HG02870 (cell line): ENCODE data around the gene POU6F2.
"Not testable (repeated sequence)": the region's sequence is repeated elsewhere in the genome, so short reads cannot be mapped to it uniquely, and the experiment has no call there.

Source experiments
- ATAC-seq: cut with Tn5 transposase; IDR thresholded peaks from one replicate; pipeline ENCODE4 v1.9.1; 2021; ENCODE audit warnings: mild to moderate bottlenecking, moderate library complexity; ENCODE audit not compliant: unreplicated experiment

POU6F2 gene

DNA sequence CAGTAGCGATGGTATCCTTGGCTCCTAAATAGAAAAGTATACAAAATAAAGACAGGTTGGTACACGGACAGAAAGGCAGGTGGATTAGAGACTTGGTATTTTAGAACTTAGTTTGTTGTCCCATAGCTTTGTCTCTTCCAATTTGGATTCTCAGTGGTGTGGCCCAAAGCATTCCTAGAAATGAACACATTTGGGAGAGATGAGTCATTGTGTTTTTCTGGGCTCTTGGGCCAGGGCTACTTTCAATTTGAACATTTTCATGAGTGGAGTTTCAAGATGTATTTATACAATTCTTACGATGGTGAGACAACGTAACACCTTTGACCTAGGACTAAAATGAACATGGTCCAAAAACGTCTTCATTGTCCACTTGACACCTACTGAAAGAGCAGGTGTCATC, 363.4 kb downstream of the POU6F2 start:
- ATAC-seq: no peak

DNA sequence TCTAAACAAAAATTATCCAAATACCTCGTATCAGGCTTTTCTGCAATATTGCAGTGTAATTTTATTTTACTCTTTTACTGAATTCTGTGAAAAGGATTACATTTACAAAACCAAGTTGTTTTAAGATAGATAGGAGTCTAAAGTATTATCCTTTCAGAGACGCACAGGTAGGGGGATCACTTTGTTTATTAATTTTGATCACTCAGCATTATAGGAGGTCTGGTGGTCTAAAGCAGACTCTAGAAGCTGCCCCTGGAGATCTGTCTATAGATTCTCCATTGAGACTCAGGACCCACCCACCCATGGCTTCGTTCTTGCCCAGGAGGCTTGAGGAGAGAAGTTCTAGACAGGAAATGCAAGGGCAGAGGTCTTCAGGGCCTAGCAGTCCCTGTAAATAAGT, 365.1 kb downstream of the POU6F2 start:
- ATAC-seq: no peak

DNA sequence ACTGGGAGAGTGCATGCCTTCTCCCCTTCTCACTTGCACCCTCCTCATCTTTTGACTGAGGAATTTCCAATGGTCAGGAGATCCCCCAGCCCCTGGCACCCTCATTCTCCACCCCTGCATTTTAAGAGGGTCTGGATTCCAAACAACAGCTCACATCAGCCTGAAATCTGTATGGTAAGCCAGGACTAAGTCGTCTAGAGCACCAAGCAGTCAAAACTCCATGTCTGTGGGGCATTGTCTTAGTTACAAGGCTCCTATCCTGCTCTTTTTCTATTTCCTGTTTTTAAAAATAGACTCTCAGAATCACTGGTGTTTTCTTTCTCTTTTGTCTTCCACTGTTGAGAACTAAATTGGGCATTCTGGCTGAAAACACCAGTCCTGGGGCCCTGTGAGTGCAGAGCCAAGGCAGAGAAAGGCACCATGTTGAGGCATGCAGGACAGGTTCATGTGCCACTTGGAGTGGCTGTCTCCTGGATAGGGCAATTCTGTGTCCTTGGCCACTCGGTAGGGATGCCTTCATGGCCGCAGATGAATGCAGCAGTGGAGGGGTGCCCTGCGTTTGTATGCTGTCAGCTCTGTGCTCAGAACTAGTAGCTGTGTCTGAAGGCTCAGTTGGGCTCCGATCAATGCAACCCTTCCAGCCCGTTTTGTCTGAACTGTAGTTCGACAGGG, 371.9 kb downstream of the POU6F2 start:
- ATAC-seq: no peak

DNA sequence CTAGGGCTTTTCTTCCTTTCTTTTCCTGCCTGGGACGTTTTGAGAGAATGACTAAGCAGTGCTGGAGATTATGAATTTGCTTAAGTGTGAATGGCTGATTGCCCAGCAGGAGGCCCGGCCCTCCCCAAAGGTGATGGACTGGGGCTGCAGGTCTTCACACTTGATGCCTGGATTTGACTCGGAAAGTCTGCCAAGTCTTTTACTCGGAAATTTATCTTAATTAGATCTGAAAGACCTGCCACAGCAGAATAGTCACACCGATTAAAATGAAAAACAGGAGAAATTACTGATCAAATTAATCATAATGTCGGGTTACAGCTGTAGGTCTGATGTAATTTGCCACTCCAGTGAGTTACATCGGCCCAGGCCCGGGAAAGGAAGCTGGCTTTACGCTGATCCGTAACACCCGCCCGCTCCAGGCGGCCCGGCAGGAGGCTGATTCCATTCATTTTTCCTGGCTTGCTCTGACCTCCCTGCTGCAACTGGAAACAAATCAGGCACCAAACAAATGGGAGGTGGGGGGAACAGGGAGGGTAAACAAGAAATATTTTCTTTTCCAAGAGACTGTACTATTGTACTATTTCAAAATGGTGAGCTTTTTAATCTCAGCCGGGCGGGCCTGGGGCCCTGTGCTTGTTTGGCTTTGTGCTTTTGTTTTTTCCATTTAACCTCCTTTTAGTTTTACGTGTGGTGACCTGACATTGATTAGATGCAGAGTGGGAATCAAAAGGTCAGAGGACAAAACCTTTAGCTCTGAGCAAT, 376.1 kb downstream of the POU6F2 start:
- ATAC-seq: no peak

DNA sequence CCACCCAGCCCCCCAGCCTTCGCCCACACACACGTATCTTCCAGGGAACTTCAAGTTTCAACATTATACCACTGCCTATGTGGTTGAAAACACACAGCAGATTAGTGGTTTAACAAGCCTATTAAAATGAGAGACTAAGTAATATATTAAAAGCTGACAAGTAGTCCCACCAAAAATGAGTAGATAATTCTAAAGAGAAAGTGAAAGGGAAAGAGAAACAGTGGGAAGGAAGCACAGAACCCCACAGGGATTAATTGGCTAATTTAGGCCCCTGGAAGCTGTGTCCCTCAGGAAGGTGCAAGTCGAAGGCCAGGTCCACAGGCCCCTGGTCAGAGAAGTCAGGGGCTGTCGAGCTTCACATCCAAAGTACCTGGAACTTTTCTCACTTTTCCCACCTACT, 378.0 kb downstream of the POU6F2 start:
- no peak for ATAC-seq

DNA sequence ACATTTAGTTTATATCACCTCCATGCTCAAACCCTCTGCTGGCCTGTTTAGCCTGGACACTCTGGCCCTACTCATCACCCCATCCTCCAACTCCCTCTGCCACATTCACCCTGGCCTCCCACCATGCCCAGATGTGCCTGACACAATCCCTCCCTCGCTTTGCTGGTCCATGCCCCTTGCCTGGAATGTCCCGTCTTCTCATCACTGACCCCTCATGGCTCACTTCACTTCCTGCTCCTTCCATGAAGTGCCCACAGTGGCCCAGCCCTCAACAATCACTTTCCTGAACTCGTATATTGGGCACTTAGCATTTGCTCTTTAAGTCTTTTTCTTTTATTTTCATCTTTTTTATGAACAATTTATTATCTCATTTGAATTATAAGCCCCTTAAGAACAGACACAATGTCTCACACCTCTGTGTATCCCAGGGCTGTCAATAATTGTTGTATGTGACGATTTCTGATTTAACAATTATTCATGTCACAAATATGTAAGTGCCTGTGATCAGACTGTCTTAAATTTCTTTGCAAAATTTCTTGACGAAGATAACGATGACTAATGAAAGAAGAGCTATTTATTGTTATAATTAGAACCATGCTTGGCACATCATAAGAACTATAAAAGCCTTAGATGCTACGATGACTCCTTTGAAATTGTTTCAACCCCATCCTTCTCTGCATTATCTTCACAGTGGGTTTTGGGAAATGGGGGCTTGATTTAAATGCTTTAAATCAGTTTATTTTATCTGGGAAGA, 378.6 kb downstream of the POU6F2 start:
- ATAC-seq: no peak

DNA sequence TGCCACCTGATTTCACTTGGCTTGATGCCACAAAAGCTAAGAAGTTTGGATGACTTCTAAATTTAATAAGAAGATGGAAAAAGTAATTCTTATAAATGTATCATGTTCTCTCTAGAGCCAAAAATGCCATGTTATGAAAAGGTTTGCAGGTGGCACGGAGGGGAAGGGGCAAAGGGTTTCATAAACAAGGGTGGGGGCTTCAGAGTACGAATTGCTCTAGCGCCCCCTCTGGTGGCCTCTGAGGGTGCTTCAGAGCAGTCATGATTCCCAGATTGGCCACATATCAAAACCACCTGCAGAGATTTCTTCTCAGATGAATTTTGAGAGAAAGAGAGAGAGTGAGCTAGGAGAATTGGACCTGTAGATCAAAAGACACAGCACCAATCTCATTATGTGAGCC, 379.9 kb downstream of the POU6F2 start:
- ATAC-seq: no peak

DNA sequence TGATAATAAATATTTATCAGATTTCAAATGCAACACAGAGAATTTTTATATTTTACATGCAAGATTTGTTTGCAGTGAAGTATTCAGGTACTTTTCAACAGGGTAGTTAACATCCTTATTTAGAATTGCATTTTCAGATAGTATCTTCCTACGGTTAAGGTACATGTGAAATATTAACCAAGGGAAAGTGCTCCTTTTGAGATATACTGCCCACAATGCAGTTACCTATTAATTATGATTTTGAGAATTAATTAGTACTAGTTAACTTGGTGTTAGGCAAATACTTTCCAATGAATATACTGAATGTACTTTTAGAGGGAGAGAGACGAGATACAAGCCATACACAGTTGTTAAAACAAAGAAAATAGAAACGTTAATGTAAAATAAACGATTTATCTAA, 382.3 kb downstream of the POU6F2 start:
- ATAC-seq: no peak

DNA sequence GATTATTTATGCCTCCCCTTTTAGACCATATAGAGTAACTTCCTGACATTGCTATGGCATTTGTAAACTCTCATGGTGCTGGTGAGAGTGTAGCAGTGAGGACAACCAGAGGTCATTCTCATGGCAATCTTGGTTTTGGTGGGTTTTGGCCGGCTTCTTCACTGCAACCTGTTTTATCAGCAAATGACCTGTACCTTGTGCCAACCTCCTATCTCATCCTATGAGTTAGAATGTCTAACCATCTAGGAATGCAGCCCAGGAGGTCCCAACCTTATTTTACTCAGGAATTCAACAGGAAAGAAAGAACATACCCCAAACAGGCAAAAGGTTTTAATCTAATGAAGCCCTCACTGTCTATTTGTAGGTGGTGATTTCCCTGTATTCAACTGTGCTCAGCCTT, 383.1 kb downstream of the POU6F2 start:
- ATAC-seq: no peak

DNA sequence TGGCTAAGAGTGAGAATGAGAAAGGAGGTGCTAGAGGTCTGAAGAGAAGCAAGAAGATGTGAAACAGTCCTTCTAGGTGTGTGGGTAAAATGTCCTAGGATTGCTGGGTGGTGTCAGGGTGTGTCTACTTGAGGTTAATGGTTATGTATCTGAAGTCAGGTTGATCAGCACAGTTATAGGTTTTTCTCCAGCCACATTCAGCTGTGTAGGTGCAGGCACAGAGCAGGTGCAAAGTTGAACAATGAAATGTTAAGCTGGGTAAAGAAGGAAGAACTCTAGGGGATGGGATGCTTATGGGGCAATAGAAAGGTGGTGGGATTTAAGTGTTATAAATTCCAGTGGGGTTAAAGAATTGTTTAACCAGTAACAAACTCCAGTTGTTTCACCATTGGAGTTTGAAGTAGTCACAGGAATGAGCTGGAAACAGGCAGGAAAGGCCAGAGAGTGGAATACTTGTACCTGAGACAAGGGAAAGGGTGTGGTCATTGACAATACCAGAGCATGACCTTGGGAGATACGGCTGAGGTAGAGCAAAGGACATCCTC, 388.1 kb downstream of the POU6F2 start:
- no peak for ATAC-seq

DNA sequence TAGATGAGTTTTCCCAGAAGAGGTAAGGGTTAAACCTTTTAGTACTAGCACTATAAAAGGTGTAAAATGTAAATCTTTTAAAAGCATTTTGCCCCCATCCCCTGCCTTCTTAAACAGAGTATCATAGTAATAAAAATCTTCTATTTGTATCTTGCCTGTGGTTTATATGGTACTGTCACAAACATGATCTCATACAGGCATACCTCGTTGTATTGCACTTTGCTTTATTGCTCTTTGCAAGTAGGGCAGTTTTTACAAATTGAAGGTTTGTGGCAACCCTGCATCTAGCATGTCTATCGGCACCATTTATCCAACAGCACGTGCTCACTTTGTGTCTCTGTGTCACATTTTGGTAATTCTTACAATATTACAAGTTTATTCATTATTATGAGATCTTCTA, 389.7 kb downstream of the POU6F2 start:
- no peak for ATAC-seq

DNA sequence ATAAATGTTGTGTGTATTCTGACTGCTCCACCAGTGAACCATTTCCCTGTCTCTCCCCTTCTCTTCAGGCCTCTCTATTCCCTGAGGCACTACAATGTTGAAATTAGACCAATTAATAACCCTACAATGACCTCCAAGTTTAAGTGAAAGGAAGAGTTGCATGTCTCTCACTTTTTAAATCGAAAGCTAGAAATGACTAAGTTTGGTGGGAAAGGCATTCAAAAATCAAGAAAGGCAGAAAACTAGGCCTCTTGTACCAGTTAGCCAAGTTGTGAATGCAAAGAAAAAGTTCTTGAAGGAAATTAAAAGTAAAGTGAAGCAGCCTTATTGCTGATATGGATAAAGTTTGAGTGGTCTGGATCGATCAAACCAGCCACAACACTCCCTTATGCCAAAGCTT, 390.2 kb downstream of the POU6F2 start:
- ATAC-seq: no peak

DNA sequence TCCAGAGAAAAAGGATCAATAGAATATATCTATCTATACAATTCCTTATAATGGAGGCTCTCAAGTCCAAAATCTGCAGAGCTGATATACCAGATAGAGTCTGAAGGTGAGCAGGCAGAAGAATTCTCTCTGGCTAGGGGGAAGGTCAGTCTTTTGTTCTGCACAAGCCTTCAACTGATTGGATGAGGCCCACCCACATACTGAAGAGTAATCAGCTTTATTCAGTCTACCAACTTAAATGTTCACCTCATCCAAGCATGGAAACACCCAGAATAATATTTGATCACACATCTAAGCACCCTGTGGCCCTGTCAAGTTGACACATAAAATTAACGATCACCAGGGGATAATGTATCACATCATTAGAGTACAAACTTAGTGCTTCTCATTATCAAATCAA, 394.7 kb downstream of the POU6F2 start:
- no peak for ATAC-seq

DNA sequence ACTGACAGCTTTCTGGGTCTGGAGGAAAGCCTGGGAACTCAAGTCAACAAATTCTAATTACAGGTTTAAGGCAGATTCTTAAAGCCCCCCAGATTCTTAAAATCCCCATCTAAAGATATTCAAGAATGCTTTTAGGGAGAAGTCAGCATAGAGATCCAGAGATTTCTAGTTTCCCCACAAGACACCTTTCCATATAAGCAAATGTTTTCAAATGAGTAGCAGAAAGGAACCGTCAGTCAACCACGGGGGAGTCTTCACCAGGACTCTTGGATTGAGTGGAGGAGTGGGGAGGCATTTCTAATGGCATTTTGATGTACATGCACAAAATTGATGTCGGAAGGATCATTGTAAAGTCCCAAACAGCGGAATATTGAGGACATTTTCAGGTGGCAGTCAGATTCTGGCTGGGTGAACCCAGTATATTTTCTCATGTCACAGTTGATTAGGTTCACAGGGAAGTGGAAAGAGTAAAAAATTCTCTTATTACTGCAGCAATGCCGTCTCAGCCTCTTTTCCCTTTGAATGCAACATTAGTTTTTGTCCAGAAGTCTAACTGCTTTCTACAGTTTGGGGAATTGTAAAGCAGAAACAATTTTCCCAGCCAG, 396.8 kb downstream of the POU6F2 start:
- ATAC-seq: no peak

DNA sequence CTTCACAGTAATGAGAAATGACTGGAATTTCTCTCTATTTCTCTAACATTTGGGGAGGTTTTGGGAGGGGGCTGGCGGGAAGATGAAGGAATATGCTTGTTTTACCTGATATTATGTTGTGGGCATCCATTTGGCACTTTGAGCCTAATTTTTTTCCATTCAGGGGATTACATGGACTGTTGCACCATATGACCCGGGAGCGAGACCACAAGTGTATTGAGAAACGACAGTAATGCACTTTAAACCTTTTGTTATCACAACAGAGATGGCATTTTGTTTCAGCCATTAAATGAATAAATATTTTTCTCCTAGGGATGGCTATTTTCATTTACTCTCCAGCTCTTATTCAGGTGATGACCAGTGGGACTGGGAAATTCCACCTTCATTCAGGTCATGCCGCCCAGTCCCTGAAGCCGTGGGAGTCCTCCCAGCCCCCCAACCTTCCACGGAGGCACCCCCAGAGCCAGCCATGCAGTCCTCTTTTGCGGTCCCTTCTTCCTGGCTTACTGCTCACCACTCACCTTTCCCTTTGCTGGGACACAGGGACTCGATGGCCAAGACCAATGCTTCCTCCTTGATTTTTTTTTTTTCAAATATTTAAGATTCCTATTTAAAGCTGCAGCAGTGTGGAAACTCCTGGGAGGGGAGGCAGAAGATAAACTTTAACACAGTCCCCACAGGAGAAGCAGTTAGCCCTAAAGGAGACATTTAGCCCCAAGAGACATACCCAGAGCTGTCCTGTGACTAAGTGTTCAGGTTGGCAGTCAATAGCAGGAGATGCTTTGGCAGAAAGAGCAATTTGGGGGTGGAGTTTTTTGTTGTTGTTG, 397.6 kb downstream of the POU6F2 start:
- no peak for ATAC-seq

DNA sequence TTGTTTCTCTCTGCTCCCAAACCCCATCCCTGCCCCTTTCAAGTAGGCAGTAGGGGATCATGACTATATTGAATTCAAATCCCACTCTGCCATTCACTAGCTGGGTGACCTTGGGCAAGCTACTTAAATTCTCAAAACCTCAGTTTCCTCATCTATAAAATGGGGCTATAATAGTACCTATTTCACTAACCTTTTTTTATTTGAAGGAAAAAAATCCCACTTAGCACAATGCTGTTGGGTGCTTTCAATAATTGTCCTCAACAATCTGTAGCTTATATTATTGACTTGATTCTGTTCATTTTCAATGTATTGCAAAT, 398.1 kb downstream of the POU6F2 start:
- no peak for ATAC-seq

DNA sequence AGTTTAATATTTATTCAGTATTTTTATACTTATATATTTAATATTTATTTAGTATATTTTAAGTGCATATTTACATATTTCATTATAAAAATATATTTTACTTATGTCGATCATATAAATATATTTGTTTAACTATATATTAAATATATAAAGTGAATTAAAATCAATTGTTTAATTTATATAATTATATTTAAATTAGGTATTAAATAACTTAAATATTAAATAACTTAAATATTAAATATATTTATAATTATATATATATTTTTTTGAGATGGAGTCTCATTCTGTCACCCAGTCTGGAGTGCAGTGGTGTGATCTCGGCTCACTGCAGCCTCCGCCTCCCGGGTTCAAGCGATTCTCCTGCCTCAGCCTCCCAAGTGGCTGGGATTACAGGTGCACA, 399.2 kb downstream of the POU6F2 start:
- not testable (repeated sequence) for ATAC-seq

DNA sequence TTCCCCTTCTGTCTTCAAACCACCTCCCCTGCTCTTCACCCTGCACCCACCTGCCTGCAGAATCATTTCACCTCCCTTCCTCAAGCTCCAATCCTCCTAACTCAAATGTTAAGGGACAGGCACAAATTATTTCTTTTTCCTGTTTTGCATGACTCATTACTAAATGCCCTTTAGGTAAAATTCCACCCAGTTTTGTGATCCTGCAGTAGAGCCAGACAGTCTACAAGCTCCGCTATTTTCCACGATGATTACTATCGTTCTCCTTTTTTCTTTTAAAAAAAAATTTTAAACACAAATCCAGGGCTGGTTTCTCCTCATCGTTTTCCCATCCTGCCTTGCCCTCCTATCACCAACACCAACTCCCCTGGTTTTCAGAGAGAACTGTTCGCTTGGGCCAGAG, 401.7 kb downstream of the POU6F2 start:
- no peak for ATAC-seq

DNA sequence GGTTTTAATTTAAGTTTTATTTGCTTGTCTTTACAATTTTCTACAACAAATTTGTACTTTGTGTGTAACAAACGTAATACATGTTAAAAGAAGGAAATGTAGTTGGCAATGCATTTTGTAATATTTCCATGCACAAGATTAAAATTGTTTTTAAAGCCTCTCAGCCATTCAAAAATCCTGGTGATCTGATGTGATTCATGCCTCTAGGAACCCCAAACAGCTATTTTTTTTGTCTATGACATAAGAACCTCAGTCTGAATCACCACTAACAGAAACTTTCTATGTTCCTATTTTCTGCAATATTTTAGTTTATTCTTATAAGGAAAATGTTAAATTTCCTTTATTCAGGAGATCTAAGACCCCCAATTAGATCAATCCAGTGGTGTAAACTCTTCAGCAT, 405.4 kb downstream of the POU6F2 start:
- ATAC-seq: no peak

DNA sequence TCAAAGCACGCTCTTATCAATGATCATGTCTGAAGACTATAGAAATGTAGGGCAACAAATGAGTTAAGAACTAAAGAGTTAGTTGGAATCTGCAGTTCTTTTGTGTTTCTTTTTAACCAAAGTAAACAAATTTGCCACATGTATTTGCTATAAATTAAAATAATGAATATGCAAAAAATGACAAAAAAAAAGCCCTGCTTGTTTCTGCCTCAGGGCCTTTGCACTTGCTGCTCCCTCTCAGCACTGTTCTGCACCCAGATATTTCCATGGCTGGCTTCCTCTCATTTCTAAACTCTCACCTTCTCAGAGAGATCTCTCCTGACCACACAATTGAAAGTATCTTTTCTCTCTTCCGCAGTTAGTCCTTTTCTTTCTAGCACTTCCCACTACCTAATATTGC, 406.7 kb downstream of the POU6F2 start:
- ATAC-seq: no peak

DNA sequence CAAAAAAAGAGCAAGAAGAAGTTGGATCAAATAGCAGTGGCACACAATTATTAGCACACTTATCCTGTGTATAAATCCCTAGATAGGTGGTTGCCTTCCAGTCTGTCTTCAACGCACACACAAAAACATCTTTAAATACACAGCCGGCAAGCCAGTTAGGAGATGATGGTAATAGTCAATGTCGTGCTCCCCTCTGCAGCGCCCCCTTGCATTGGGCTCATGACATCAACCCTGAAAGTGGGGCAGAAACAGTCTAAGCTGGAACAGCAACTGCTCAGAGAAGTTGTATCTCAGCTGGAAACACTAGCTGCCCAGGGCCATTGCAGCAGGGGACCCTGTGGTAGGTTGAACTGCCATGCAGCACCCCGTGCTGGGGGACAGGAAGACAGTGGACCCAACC, 409.0 kb downstream of the POU6F2 start:
- ATAC-seq: no peak
